ENCODE measurements around the gene CHID1.

Gene CHID1

GRCh38 chr11:819129-819931 is 91.3 kb downstream of the CHID1 start:
- DNase-seq, result peak; percentile 66

- DNase-seq, result peak; percentile 85
These were observed 92.0 kb downstream of the CHID1 start, which contains the start of gene PNPLA2 for GRCh38 chr11:818396-819128. Gene PNPLA2, plus strand, starts transcription at chr11:818914. Its CDS starts 805 bp downstream, at chr11:819719.

Data from kidney glomerular epithelial cell (primary cell).